ENCODE measurements around the gene SP5. TPM values are rescaled to one million over a fixed set of nuclear protein-coding genes. Genes with fewer than 3 reads are reported as not detected.
"Not testable (repeated sequence)": the region's sequence is repeated elsewhere in the genome, so short reads cannot be mapped to it uniquely, and the experiment has no call there.

Gene SP5
- total RNA-seq, 1 experiment from 2014 or later, result 1.7 TPM

GRCh38 chr2:170723446-170723958, 8.4 kb downstream of the SP5 start (continued):
- TF ChIP-seq CDX4 (CRISPR knock-in tag; IDR thresholded peaks at IDR 0.05; ENCODE audit: borderline replicate concordance), result no peak
- no peak for TF ChIP-seq ZNF121 (CRISPR knock-in tag; IDR thresholded peaks at IDR 0.05)
- TF ChIP-seq, protein P1, sequence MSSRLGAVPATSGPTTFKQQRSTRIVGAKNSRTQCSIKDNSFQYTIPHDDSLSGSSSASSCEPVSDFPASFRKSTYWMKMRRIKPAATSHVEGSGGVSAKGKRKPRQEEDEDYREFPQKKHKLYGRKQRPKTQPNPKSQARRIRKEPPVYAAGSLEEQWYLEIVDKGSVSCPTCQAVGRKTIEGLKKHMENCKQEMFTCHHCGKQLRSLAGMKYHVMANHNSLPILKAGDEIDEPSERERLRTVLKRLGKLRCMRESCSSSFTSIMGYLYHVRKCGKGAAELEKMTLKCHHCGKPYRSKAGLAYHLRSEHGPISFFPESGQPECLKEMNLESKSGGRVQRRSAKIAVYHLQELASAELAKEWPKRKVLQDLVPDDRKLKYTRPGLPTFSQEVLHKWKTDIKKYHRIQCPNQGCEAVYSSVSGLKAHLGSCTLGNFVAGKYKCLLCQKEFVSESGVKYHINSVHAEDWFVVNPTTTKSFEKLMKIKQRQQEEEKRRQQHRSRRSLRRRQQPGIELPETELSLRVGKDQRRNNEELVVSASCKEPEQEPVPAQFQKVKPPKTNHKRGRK (CRISPR knock-in tag; IDR thresholded peaks at IDR 0.05; ENCODE audit: borderline replicate concordance), result no peak
- no peak for TF ChIP-seq SMAD3 (CRISPR knock-in tag; IDR thresholded peaks at IDR 0.05; ENCODE audit: borderline replicate concordance)
- TF ChIP-seq HMGA2 (CRISPR knock-in tag; IDR thresholded peaks at IDR 0.05), result no peak

- H3K4me1 Mint-ChIP-seq, result peaks cover 3% of the 10 kb centered on the region
- DNase-seq (ENCODE audit: low spot score) (no peak), ATAC-seq (no peak)
- H3K36me3 Mint-ChIP-seq, result peaks cover 5% of the 10 kb centered on the region
- peaks cover 25% of the 10 kb centered on the region for H3K9me3 Mint-ChIP-seq
- TF ChIP-seq NFE2L1 (CRISPR knock-in tag; IDR thresholded peaks at IDR 0.05) (no peak), ATF6 (CRISPR knock-in tag; IDR thresholded peaks at IDR 0.05) (no peak), ZNF232 (CRISPR knock-in tag; IDR thresholded peaks at IDR 0.05) (no peak), CREM (CRISPR knock-in tag; IDR thresholded peaks at IDR 0.05) (no peak), ZNF423 (CRISPR knock-in tag; IDR thresholded peaks at IDR 0.05) (no peak), NR3C1 (CRISPR knock-in tag; conservative IDR thresholded peaks at IDR 0.05; ENCODE audit: low read depth) (no peak), CREB1 (CRISPR knock-in tag; IDR thresholded peaks at IDR 0.05) (no peak), RELA (CRISPR knock-in tag; IDR thresholded peaks at IDR 0.05; ENCODE audit: borderline replicate concordance) (no peak), SP1 (CRISPR knock-in tag; conservative IDR thresholded peaks at IDR 0.05) (no peak), ZNF671 (CRISPR knock-in tag; IDR thresholded peaks at IDR 0.05) (no peak), RORB (CRISPR knock-in tag; IDR thresholded peaks at IDR 0.05) (no peak), PRRX2 (CRISPR knock-in tag; IDR thresholded peaks at IDR 0.05) (no peak), FOXP4 (CRISPR knock-in tag; IDR thresholded peaks at IDR 0.05) (no peak), FOXJ3 (CRISPR knock-in tag; IDR thresholded peaks at IDR 0.05; ENCODE audit: borderline replicate concordance) (no peak)
- TF ChIP-seq, protein P2, sequence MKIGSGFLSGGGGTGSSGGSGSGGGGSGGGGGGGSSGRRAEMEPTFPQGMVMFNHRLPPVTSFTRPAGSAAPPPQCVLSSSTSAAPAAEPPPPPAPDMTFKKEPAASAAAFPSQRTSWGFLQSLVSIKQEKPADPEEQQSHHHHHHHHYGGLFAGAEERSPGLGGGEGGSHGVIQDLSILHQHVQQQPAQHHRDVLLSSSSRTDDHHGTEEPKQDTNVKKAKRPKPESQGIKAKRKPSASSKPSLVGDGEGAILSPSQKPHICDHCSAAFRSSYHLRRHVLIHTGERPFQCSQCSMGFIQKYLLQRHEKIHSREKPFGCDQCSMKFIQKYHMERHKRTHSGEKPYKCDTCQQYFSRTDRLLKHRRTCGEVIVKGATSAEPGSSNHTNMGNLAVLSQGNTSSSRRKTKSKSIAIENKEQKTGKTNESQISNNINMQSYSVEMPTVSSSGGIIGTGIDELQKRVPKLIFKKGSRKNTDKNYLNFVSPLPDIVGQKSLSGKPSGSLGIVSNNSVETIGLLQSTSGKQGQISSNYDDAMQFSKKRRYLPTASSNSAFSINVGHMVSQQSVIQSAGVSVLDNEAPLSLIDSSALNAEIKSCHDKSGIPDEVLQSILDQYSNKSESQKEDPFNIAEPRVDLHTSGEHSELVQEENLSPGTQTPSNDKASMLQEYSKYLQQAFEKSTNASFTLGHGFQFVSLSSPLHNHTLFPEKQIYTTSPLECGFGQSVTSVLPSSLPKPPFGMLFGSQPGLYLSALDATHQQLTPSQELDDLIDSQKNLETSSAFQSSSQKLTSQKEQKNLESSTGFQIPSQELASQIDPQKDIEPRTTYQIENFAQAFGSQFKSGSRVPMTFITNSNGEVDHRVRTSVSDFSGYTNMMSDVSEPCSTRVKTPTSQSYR (CRISPR knock-in tag; IDR thresholded peaks at IDR 0.05), result no peak
- no peak overlapping the region for H3K27ac Mint-ChIP-seq
- no peak overlapping the region for H3K4me3 Mint-ChIP-seq
- peaks cover 3% of the 10 kb centered on the region for H3K27me3 Mint-ChIP-seq (ENCODE audit: low read depth)
- ChIA-PET CTCF (no interaction called here), POLR2A (no interaction called here)
Observed at GRCh38 chr2:170733798-170734600, 18.9 kb downstream of the SP5 start.

DNA sequence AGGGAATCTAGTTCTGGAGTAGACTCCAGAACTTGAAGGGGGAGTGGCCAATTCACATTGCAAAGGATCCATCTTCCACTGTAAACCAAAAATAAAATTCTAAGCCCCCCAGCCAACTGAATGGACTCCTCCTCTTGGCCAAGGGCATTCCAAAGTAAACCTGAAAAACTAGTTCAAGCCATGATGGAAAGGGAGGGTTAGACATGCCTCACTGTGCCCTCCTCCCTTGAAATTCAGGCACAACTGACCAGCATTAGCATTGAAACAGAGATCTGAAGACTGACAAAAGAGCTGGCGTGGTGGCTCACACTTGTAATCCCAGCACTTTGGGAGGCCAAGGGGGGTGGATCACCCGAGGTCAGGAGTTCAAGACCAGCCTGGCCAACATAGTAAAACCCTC, 19.5 kb downstream of the SP5 start:
- H3K36me3 Mint-ChIP-seq; DNase-seq (ENCODE audit: low spot score); POLR2A ChIA-PET; H3K27me3 Mint-ChIP-seq (ENCODE audit: low read depth); H3K27ac Mint-ChIP-seq; H3K4me1 Mint-ChIP-seq; H3K4me3 Mint-ChIP-seq; ATAC-seq: not testable (repeated sequence)
- H3K9me3 Mint-ChIP-seq, result peaks cover 21% of the 10 kb centered on the region
- CTCF ChIA-PET, result interaction anchor here (0.6 kb wide), 1 partner anchor 336 kb away, joined by 4 read pairs; no protein-coding TSS in a partner anchor

Measured in WTC11 (cell line).